GM18868 (cell line): ENCODE data around the gene SYT6.

Source experiments
- ATAC-seq: cut with Tn5 transposase; IDR thresholded peaks from one replicate; pipeline ENCODE4 v1.9.1; 2021; ENCODE audit warnings: mild to moderate bottlenecking, moderate library complexity; ENCODE audit not compliant: unreplicated experiment

The SYT6 gene

GRCh38 chr1:114094675-114095074, 59.0 kb downstream of the SYT6 start:
- no peak for ATAC-seq

DNA sequence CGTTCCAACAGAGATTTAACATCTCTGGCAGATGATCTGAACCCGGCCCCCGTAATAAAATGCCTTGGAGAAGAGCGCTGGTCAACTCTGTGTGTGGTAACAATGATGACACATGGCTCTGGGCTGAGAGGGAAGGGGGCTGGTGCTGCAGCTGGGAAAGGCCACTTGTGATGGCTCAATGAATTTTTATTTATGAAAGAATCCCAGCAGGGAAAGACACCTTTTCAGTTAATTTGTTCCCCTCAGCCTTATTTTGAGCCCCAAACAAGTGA, 59.4 kb downstream of the SYT6 start:
- no peak for ATAC-seq

DNA sequence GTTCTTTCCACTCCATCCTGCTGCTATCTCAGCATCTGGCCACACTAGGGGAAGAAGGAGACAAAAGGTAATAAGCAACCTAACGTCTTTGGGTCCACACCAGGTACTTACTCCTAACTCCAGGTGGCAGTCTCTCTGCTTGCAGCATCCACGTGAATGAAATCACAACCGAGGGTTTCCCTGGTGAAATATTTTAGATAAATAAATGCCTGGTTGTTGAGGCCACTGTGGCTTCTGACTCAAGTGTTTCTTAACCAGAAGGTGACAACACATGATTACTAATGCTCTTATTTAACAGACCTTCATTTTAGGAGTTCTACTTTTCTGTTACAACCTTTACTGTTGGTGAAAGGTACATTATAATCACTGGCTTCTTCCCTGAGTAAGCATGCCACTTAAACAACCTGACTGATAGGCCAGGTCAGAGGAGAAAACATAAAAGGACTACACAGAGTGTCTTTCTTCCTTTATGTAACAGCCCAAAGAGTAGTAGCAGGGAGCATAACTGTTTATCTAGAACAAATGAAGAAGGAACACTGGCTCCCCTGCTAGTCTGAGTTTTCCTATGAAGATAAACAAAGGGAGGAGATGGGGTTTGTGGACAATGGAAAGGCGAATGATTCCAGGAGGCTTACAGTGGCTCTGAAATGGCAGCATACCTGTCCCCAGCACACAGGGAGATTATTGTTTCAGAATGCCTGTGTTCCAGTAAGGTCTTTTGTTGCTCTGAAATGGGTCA, 59.9 kb downstream of the SYT6 start:
- ATAC-seq = no peak

DNA sequence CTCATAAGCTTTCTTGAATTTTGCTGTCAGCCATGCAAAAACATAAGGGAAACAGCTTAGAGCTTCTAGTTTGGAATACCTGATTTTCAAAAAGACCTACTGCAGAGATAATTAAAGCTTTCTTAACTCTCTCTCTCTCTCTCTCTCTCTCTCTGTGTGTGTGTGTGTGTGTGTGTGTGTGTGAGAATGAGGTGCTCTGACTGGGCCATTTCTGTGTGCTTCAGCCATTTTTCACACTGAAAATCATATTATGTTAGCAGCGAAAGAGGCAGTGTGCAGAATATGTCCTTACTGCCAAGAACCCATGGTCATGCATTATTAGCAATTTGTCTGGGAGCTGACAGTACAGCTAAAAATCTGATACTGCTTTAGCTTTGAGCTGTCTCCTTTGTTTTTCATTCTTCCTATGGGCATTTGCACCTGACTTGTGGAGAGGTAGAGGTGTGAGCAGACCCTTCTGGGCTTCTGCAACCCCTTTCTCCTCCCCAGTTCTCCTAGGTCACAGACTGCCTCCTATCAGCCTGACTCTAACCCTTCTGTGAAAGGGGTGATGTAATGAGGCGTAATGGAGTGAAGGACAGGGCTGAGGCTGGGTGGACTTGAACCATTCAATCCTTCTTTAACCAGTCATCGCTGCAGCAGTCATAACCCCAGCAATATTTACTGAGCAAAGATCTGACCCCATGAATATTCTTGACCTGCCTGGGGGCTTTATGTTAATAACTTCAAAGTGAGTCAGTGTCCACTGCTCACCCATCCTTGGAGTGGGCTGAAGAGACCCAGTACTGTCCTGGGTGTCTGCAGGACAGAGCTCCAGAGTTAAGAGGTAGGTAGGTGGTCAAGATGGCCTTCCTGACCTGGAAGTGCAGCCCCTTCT, 61.2 kb downstream of the SYT6 start:
- ATAC-seq = no peak

DNA sequence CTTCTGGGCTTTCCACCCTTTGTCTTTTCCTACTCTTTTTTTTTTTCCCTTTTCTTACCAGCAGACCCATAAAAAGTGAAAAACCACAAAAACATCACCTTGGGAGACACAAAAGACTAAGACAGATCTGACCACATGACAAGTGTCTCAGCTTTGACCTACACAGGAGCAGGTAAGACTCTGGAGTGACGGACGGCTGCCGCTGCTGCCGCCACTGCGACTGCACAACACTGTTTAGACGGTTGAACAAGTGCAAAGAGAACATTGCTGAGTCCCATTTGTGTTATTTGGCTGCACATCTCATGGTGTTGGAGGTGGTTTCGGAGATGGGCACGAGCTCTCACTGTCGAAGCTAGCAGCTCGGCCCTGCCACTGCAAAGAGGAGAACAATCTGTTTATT, 62.0 kb downstream of the SYT6 start:
- no peak for ATAC-seq

DNA sequence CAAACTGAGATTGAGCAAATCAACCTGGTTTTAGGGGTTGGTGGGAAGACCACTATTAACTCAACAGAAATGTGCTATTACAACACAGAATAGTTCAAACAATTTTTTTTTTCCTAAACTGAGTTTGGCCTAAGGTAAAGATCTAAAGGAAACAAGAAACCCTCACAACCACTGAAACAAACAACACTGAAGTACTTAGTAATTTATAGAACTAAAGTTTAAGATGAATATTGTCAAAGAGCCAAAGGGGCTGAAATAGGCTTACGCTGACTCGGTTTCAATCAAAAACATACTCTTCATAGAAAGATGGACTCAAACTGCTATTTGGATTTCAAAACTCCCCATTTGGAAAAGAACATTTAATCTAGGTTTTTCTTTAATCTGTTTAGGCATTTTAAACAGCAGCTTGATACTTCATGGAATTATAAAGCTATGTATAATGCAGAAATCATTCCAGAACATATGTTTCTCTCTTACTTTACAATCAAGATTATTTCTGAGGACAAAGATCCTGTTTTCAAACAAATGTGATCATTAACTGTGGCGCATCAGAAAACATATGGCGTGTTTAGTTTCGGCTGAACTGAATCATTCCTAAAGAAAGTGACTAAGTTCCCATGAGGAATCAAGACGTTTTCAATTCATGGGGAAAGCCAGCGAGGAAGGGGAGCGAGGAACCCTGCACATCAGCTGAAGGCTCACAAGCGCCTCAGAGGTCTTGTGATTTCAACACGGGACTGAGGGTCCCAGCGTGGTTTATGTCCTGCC, 62.7 kb downstream of the SYT6 start:
- no peak for ATAC-seq

DNA sequence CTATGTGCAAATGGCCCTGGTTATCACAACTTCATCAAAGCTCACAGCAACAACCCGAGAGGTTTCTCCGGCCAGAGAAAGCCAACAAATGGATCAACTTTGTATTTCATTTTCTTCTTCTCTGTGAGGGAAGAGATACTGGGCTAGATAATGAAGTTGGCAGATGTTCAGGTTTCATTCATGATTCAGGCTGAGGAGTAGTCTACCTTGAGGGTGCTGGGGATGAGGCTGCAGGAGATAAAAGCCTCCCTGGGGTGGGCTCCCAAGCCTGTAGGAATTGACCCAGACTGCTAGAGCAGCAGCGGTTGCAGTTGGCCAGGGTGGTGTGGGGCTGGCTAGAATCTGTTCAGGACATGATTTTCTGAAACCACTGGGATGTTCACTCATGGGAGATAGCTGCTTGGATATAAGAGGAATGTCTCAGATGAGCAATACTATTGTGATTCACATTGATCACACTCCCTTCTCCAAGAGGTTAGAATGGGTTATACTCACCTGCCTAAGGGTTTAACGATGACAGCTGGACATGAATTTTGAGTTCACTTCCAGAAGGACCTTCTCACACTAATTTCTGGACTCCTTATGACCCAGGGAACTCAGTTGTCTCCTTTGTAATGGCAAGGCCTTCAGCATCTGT, 64.0 kb downstream of the SYT6 start:
- ATAC-seq = no peak

DNA sequence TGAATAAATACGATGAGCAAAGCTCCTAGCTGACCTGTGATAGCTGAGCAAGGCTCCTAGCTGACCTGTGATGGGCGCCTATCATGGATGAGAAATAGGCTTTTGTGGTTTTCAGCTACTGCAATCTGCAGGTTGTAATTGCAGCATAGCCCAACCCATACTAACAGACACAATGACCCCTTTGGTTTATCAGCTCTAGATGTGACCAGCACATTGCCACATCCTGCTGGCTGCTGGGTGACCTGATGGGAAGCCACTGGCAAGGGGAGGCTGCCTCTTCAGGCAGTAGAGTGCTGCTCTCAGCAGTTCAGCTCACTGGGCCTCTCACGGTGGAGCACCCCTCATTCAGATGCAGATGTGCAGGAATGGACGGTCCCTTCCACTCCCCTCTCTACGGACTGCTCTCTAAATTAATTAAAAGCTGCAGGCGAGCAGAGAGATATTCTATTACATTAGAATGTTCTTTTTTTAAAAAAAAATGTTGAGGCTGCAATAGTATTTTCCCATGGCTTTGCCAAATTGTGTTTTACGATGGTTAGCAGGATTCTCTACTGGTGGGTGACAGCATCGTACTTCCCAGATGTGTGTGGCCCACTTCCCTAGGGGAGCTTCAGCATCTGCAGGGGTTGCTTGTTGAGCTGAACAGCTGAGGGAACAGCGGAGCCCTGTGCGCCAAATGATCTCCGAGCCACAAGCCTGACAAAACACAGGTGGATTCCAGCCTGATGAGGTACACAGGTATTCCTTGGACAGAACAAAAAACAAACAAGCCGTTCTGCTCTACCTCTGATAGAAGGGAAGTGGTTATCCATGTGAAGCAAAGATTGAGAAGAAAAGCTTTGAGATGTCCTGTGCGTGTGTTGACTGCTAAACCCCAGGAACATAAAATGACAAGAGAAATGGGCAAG, 65.0 kb downstream of the SYT6 start:
- no peak for ATAC-seq

DNA sequence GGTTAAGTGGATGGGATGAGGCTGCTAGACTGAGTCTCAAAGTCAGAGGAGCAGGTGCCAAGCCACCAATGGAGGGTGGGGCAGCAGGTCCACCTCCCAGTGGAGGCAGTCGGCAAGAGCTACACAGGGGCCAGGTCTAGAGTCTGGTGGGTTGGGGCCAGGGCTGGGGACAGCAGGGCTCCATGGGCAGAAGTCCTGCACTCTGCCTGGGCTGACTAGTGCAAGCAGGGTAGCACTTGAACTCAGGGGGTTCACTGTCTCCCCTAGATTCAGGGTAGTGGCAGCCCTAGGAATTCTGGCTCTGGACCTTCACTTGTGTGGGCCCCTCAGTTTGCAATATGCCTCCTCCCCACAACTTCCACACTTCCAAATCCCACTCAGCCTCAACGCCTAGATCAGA, 66.2 kb downstream of the SYT6 start:
- ATAC-seq = no peak

DNA sequence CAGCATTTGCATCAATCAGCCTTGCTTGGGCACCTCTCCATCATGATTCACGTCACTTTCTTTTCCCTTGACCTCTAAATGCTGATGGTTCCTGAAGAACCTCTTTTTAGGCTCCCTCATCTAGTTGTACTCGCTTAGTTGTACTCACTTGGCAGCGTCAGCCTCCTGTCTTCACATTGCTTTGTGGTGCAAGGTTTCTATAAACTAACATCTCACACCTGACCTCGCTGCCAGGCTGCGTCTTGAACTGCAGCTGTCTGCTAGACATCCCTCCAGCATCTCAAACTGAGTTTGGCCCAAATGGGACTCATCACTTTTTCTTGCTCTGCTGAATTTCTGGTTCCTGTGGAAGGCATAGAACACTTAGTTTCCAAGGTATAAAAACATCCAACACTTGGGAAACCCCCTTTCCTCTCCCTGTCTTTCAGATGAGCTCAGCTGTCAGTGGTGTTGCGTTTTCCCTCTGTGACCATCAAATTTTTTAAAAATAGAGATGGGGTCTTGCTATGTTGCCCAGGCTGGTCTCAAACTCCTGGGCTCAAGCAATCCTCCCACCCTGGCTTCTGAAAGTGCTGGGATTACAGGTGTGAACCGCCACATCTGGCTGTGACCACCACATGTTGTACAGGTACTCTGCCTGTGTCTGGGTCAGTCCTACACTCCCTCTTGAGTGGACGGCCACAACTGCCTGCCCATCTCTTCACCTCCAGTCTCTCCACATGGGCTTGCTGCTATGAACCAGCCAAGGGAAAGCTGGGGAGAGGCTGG, 66.9 kb downstream of the SYT6 start:
- no peak for ATAC-seq

- ATAC-seq = no peak
Observed at GRCh38 chr1:114082867-114083585, 70.6 kb downstream of the SYT6 start.

DNA sequence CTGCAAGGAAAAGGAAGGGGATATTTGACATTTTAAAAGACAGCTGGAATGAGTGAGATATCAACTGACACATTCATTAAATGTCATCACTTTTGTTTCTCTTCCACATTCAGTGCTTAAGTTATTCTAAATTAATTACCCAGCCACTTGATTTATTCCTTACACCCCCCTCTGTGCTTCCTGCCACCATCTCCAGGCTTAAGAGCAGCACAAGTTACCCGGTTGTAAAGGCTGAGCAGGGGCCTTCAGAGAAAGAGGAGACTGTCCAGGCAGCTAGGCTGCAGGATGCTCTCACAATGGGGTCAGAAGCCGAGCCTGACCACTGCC, 71.4 kb downstream of the SYT6 start:
- no peak for ATAC-seq

DNA sequence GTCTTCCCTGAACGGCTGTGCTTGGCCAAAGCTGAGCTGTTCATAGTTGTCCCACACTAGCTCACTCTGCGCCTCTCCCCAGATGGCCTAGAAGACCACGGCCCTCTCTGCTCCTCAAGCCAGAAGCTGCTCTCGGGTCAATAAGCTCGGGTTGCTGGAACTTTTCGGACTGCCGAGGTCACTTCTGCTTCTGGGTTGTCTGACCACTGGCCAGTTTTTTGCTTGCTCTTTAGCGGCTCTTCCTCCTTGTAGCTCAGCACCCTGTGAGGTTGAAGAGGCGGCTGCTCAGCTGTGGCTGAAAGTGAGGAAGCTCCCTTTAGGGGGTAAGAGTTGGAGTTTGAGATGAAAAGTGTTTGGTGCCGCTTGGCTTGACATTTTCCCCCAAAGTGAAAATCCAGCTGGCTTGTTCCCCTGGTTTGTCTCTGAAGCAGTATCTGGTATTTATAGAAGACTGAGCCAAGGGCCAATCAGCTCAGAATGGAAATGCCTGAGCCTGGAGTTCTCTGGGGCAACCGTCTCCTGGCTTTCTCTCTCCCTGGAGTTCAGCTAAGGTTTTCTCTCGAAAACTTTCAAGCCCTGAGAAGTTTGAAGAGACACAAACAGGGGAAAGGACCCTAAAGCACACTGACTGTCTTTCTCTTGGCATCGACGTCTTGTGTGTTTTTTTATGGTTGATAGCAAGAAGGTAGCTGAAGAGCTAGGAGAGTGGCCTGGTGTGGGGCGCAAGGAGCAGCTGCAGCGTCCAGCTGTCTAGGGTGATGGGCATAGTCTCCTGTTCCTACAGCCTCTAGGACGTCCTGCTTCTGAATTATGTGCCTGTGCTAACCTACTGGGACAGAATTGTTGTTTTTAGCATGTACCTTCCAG, 72.0 kb downstream of the SYT6 start:
- no peak for ATAC-seq

DNA sequence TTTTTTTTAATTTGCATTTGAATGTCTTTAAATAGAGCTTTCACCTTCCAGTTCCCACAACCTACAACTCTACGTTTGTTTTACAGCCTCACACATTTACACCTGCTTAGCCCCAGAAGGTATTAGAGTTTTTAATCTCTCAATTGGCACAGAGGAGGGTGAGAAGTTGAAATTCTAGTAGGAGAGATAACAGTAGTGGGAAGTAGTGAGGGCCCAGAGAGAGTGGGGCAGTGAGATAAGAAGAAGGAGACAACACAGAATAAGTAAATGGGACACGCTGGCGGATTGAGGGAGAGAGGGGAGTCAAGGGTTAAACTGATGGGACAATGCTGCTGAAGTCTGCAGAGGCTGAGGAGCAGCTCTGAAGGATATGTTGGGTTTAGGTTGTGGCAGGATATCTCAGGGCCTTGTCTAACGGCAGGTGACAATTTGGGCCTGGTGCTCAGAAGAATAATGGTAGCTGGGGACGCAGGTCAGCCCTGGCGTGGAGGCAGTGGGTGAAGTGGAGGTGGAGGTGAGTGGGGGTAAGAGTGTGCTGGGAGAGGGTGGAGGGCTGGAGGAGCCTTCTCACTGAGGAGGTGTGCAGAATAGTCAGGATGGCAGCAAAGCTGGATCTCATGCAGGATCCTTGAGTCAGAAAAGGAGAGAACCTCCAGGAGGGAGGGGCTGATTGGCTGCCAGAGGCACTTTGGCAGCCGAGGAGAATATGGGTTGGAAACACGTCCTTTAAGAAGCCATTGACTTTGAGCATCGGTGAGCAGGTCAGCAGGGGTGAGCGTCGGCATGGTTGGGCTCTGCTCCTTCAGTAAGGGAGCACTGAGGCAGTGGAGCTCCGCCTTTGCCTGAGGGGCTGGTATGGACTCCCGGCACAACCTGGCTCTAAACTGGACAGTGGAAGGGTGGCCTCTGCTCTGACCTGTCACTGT, 72.9 kb downstream of the SYT6 start:
- no peak for ATAC-seq

DNA sequence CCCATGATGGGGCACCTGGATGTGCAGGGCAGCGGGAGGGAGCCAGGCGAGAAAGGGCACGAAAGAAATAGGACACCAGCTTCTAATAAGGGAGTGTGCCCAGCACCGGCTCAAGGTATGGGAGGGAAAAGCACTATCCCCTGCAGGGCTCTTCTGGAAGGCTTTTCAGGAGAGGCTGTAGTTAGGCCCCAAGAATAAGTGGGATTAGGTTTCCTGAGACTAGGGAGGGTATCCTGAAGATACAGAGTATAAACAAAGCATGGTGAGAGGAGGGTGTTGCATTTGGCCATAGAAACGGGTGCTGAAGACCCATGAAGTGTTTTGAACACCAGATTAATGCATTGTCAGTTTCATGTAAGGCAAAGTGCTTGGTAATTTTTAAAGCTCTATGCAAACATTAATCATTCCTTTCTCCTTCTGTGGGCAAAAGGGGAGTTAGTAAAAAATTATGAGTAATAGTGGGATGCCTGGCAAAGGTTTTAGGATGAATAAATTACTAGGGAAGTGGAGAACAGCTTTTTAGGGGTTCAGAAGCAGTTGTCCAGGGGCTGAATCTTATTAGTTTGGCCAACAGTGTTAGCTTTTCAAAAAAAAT, 74.0 kb downstream of the SYT6 start:
- no peak for ATAC-seq

DNA sequence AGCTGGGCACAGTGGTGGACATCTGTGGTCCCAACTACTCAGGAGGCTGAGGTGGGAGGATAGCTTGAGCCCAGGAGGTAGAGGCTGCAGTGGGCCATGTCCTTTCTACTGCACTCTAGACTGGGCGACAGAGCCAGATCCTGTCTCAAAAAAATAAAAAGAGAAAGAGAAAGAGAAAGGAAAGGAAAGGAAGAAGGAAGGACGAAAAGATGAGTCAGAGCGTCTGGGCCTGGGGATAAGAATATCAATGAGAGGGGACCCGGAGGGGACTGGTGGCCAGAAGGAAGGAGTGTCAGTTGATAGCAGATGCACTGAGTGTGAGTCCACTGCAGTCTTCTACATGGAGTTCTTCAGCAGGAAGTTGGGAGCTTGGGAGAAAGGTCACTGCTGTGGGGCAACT, 75.6 kb downstream of the SYT6 start:
- ATAC-seq = no peak

GRCh38 chr1:114077188-114077587, 76.5 kb downstream of the SYT6 start:
- no peak for ATAC-seq
